Natural killer cell (primary cell): Measurements from ENCODE around the gene INO80. TPM values are rescaled to one million over a fixed set of nuclear protein-coding genes. Genes with fewer than 3 reads are reported as not detected.

Source experiments
- ATAC-seq, 3 donors: fragments of 150-1000 bp in 2 of 3; fragments of 200-7000 bp in 1 of 3; cut with Tn5 transposase; 1 replicate in 1 of 3; 2 replicates in 2 of 3; pipeline ENCODE4 v1.10.0; 2021; ENCODE audit warnings: mild to moderate bottlenecking in 2 of 3, moderate library complexity in 2 of 3
- DNase-seq, 2 donors: peaks; one replicate each; pipeline versions ENCODE4 v3.0.0 to v3.0.0-alpha.2; 2013 to 2021; ENCODE audit warnings: mixed read lengths in 1 of 2
- H3K27ac ChIP-seq: one replicate; pipeline ENCODE4 v1.5.1; 2013; ENCODE audit warnings: mild to moderate bottlenecking, low read length
- H3K27me3 ChIP-seq: one replicate; pipeline ENCODE4 v1.6.1; 2013; ENCODE audit warnings: low read length; ENCODE audit not compliant: control insufficient read depth, insufficient read depth
- H3K36me3 ChIP-seq: one replicate; pipeline ENCODE4 v1.6.1; 2013; ENCODE audit warnings: low read length; ENCODE audit not compliant: control insufficient read depth, insufficient read depth
- H3K4me1 ChIP-seq: one replicate; pipeline ENCODE4 v1.6.1; 2013; ENCODE audit warnings: low read length; ENCODE audit not compliant: control insufficient read depth, insufficient read depth
- H3K4me3 ChIP-seq: one replicate; pipeline ENCODE4 v1.5.1; 2013; ENCODE audit warnings: low read length
- H3K9me3 ChIP-seq: one replicate; pipeline ENCODE4 v1.6.1; 2013; ENCODE audit warnings: low read length; ENCODE audit not compliant: control insufficient read depth, insufficient read depth
- H3K27ac Mint-ChIP-seq, 2 donors: one replicate each; pipeline ENCODE4 v1.8.0; 2022; ENCODE audit warnings: mild to moderate bottlenecking in 2 of 2, mixed read lengths in 2 of 2, moderate library complexity in 1 of 2
- H3K27me3 Mint-ChIP-seq, 2 donors: one replicate each; pipeline ENCODE4 v1.8.0; 2022; ENCODE audit warnings: low read depth in 2 of 2, mixed read lengths in 2 of 2
- H3K36me3 Mint-ChIP-seq: one replicate; pipeline ENCODE4 v1.8.0; 2022; ENCODE audit warnings: mixed read lengths
- H3K4me1 Mint-ChIP-seq, 2 donors: one replicate each; pipeline ENCODE4 v1.8.0; 2022; ENCODE audit warnings: mixed read lengths in 2 of 2
- H3K4me3 Mint-ChIP-seq: one replicate; pipeline ENCODE4 v1.8.0; 2022; ENCODE audit warnings: mild to moderate bottlenecking, moderate library complexity, mixed read lengths
- H3K9me3 Mint-ChIP-seq, 2 donors: one replicate each; pipeline ENCODE4 v1.8.0; 2022; ENCODE audit warnings: mixed read lengths in 2 of 2
- CTCF ChIP-seq: fragments of 200-600 bp; IDR thresholded peaks from one replicate; pipeline ENCODE4 v1.8.0; 2022; ENCODE audit warnings: antibody characterized with exemption
- WGBS: methylation state at CpG from one replicate; pipeline ENCODE4 v1.1.7; 2013; ENCODE audit warnings: missing lambda C conversion rate; ENCODE audit not compliant: insufficient coverage; 5-methylcytosine and 5-hydroxymethylcytosine counted together
- intact Hi-C: fragments of 100-400 bp; cut with micrococcal nuclease; formaldehyde crosslinking; loops from one replicate; pipeline ENCODE4 v1.14.2; 2022
- total RNA-seq, 4 donors: library from RNA; stranded (reverse); fragments of 120-200 nt in 1 of 4; gene quantifications; one replicate each; pipeline versions ENCODE4 v1.2.3 to v1.2.4, GENCODE V29; 2013 to 2022

INO80 gene
- total RNA-seq, 3 donors from 2014 or later (not counting 1 experiment from before 2014, with no cell fraction given), result 36.4 to 45.7 (median 43.9) TPM

GRCh38 chr15:41031232-41032078, 84.6 kb downstream of the INO80 start:
- Histone ChIP-seq H3K4me1 (no peaks in the 10 kb centered on the region), H3K9me3 (no peaks in the 10 kb centered on the region), H3K36me3 (peaks cover 32% of the 10 kb centered on the region), H3K4me3 (no peak overlapping the region), H3K27me3 (no peaks in the 10 kb centered on the region), H3K27ac (no peak overlapping the region)
- no peak overlapping the region for H3K4me3 Mint-ChIP-seq
- 89% methylated on average over 5 of the region's 5 CpGs for WGBS
- intact Hi-C loops, result no loop called here
- H3K9me3 Mint-ChIP-seq, result no peaks in the 10 kb centered on the region
- H3K27ac Mint-ChIP-seq, result peak overlapping the region; percentile 6 to 13
- peaks cover 8% of the 10 kb centered on the region for H3K36me3 Mint-ChIP-seq
- peaks cover 5 to 14% of the 10 kb centered on the region in 2 donors for H3K4me1 Mint-ChIP-seq
- no peak for ATAC-seq
- no peak for TF ChIP-seq CTCF
- no peaks in the 10 kb centered on the region for H3K27me3 Mint-ChIP-seq
- no peak for DNase-seq

- Histone ChIP-seq H3K27ac (no peak overlapping the region), H3K4me1 (no peaks in the 10 kb centered on the region), H3K36me3 (peaks cover 39% of the 10 kb centered on the region), H3K27me3 (no peaks in the 10 kb centered on the region), H3K4me3 (no peak overlapping the region), H3K9me3 (no peaks in the 10 kb centered on the region)
- Mint-ChIP-seq H3K9me3 (no peaks in the 10 kb centered on the region), H3K27ac (no peak overlapping the region), H3K36me3 (peaks cover 10% of the 10 kb centered on the region), H3K4me3 (no peak overlapping the region), H3K27me3 (no peaks in the 10 kb centered on the region), H3K4me1 (peaks cover 5 to 10% of the 10 kb centered on the region in 2 donors)
- ATAC-seq, result no peak
- no CpG with 5 or more reads among the region's 1 CpG for WGBS
- TF ChIP-seq CTCF, result no peak
- no peak for DNase-seq
- intact Hi-C loops, result no loop called here
Measured at GRCh38 chr15:41028853-41029252, 87.2 kb downstream of the INO80 start.

GRCh38 chr15:41025393-41025792, 90.7 kb downstream of the INO80 start:
- DNase-seq (no peak), ATAC-seq (no peak)
- Histone ChIP-seq H3K27me3 (no peaks in the 10 kb centered on the region), H3K36me3 (peaks cover 42% of the 10 kb centered on the region), H3K4me3 (no peak overlapping the region), H3K9me3 (no peaks in the 10 kb centered on the region), H3K4me1 (no peaks in the 10 kb centered on the region), H3K27ac (no peak overlapping the region)
- Mint-ChIP-seq H3K27me3 (no peaks in the 10 kb centered on the region), H3K4me1 (no peaks in the 10 kb centered on the region), H3K4me3 (no peak overlapping the region), H3K27ac (no peak overlapping the region), H3K36me3 (peaks cover 10% of the 10 kb centered on the region), H3K9me3 (no peaks in the 10 kb centered on the region)
- WGBS, result 99% methylated on average over 4 of the region's 4 CpGs
- intact Hi-C loops, result no loop called here
- TF ChIP-seq CTCF, result no peak
